Testis (tissue), 2 donors: ENCODE results near the gene ARR3.

Source experiments
- POLR2A ChIP-seq: fragments of 450-650 bp; IDR thresholded peaks from one replicate; pipeline ENCODE4 v1.6.1; 2017; ENCODE audit warnings: antibody characterized with exemption, mild to moderate bottlenecking, moderate library complexity
- TF ChIP-seq, protein P1 (sequence below), 3 experiments: fragments of 450-650 bp in 2 of 3; fragments of 200-600 bp in 1 of 3; sonication (generic) in 1 of 3; IDR thresholded peaks; one replicate each; pipeline ENCODE4 v1.5.1; 2016 to 2019; ENCODE audit warnings: antibody characterized with exemption in 3 of 3, mild to moderate bottlenecking in 2 of 3, moderate library complexity in 1 of 3

DNA sequence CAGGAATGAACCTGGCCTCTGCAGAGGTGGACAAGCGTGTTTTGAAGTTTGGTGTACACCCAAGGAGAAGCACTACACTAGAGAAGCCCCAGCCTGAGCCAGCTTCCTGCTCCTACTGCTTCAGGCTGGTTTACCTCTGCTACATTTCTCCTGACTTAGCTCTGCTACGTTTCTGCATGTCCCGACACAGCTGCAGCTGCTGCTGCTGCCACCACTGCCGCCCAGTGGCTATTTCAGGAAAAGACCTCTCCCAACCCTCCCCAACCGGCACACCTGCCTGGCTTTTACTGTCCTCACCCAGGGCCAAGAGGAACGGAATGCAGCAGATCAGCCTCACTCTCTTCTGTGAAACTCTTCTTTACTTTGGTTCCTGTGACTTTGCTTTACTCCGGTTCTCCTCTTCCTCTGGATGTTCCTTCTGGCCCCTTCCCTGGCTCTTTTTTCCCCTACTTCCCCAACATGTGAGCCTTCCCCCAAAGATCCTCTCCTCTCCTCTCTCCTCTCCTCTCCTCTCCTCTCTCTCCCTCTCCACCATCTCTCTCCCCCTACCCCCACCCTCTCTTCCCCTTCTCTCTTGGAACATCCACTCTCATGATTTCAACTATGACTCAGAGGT lies 5.1 kb upstream of the ARR3 start:
- TF ChIP-seq, protein P1, sequence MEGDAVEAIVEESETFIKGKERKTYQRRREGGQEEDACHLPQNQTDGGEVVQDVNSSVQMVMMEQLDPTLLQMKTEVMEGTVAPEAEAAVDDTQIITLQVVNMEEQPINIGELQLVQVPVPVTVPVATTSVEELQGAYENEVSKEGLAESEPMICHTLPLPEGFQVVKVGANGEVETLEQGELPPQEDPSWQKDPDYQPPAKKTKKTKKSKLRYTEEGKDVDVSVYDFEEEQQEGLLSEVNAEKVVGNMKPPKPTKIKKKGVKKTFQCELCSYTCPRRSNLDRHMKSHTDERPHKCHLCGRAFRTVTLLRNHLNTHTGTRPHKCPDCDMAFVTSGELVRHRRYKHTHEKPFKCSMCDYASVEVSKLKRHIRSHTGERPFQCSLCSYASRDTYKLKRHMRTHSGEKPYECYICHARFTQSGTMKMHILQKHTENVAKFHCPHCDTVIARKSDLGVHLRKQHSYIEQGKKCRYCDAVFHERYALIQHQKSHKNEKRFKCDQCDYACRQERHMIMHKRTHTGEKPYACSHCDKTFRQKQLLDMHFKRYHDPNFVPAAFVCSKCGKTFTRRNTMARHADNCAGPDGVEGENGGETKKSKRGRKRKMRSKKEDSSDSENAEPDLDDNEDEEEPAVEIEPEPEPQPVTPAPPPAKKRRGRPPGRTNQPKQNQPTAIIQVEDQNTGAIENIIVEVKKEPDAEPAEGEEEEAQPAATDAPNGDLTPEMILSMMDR (IDR thresholded peaks at IDR 0.05), result peak in 1 of 3 experiments; percentile 28
- TF ChIP-seq POLR2A, result no peak
